Measurements from ENCODE around the gene FBXL7. TPM values are rescaled to one million over a fixed set of nuclear protein-coding genes. Genes with fewer than 3 reads are reported as not detected.
"Not testable (repeated sequence)": the region's sequence is repeated elsewhere in the genome, so short reads cannot be mapped to it uniquely, and the experiment has no call there.

Gene FBXL7
- total RNA-seq, 1 experiment from 2014 or later, result not detected

GRCh38 chr5:15864536-15865215 is 364.7 kb downstream of the FBXL7 start:
- no peak for TF ChIP-seq CTCF (conservative IDR thresholded peaks at IDR 0.05)
- no peak for TF ChIP-seq EZH2 (IDR thresholded peaks at IDR 0.05; ENCODE audit: low read depth)
- POLR2A ChIA-PET (ENCODE audit: unreplicated experiment), result no interaction called here
- H3K4me2 ChIP-seq, result no peak overlapping the region
- intact Hi-C loops (cut with micrococcal nuclease; ENCODE audit: unreplicated experiment), result no loop called here
- BruUV-seq (replicated peaks), result no TSS peak
- H3F3A ChIP-seq (ENCODE audit: insufficient read depth, low read depth), result no peaks in the 10 kb centered on the region
- H3K79me2 ChIP-seq (ENCODE audit: low read depth), result no peaks in the 10 kb centered on the region
- no peaks in the 10 kb centered on the region for H4K20me1 ChIP-seq (ENCODE audit: insufficient read depth)
- H3K9me3 ChIP-seq (ENCODE audit: insufficient read depth, low read depth), result no peaks in the 10 kb centered on the region
- no peaks in the 10 kb centered on the region for H3K9me2 ChIP-seq (ENCODE audit: insufficient read depth)
- no peak overlapping the region for H2AFZ ChIP-seq
- CTCF ChIA-PET, result no interaction called here
- no peak for DNase-seq
- H3K4me3 ChIP-seq, result no peak overlapping the region
- no peaks in the 10 kb centered on the region for H3K4me1 ChIP-seq (replicated peaks; ENCODE audit: insufficient read depth)
- no peaks in the 10 kb centered on the region for H3K36me3 ChIP-seq (ENCODE audit: low read depth)
- no peaks in the 10 kb centered on the region for H3K27me3 ChIP-seq (ENCODE audit: insufficient read depth, low read depth)
- no peak overlapping the region for H3K27ac ChIP-seq

DNA sequence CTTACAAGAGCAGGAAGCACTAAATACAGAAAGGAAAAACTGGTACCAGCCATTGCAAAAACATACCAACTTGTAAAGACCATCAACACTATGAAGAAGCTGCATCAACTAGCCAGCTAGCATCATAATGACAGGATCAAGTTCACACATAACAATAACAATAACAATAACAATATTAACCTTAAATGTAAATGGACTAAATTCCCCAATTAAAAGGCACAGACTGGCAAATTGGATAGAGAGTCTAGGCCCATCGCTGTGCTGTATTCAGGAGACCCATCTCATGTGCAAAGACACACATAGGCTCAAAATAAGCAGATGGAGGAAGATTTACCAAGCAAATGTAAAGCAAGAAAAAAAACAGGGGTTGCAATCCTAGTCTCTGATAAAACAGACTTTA is 372.3 kb downstream of the FBXL7 start:
- DNase-seq; H3K79me2 ChIP-seq (ENCODE audit: low read depth); H3K9me2 ChIP-seq (ENCODE audit: insufficient read depth); H3K4me2 ChIP-seq; H3K4me3 ChIP-seq; H3K27ac ChIP-seq; BruUV-seq (replicated peaks); H3K27me3 ChIP-seq (ENCODE audit: insufficient read depth, low read depth); POLR2A ChIA-PET (ENCODE audit: unreplicated experiment); H4K20me1 ChIP-seq (ENCODE audit: insufficient read depth); H3K4me1 ChIP-seq (replicated peaks; ENCODE audit: insufficient read depth); H3F3A ChIP-seq (ENCODE audit: insufficient read depth, low read depth); CTCF ChIA-PET; intact Hi-C loops (cut with micrococcal nuclease; ENCODE audit: unreplicated experiment); H3K9me3 ChIP-seq (ENCODE audit: insufficient read depth, low read depth); H2AFZ ChIP-seq; H3K36me3 ChIP-seq (ENCODE audit: low read depth): not testable (repeated sequence)

DNA sequence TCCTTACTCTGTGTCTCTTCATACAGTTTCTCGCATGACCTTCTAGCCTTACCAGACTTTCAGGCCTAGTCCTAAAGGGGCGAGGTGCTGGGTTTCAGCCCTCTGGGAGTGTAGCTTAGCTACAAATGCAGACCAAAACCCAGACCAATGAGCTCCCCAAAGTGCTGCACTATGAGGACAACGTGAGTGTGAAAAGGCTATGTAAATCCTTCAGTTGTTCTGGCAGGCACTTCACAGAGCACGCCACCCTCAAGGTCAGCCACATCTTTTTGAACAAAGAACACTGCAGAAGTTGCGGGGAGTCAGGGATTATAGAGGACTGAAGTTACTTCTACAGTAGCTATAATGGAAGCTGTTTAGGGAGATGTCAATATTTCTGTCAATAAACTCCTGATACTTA is 377.9 kb downstream of the FBXL7 start:
- H3K4me1 ChIP-seq (replicated peaks; ENCODE audit: insufficient read depth), result no peaks in the 10 kb centered on the region
- no peak overlapping the region for H3K27ac ChIP-seq
- ChIA-PET POLR2A (ENCODE audit: unreplicated experiment) (no interaction called here), CTCF (no interaction called here)
- no peaks in the 10 kb centered on the region for H3K9me3 ChIP-seq (ENCODE audit: insufficient read depth, low read depth)
- H4K20me1 ChIP-seq (ENCODE audit: insufficient read depth), result no peaks in the 10 kb centered on the region
- no TSS peak for BruUV-seq (replicated peaks)
- no peak overlapping the region for H3K4me3 ChIP-seq
- TF ChIP-seq EZH2 (IDR thresholded peaks at IDR 0.05; ENCODE audit: low read depth), result no peak
- TF ChIP-seq CTCF (conservative IDR thresholded peaks at IDR 0.05), result no peak
- H3K4me2 ChIP-seq, result no peak overlapping the region
- no peak for DNase-seq
- no peak overlapping the region for H2AFZ ChIP-seq
- no peaks in the 10 kb centered on the region for H3K9me2 ChIP-seq (ENCODE audit: insufficient read depth)
- H3F3A ChIP-seq (ENCODE audit: insufficient read depth, low read depth), result no peaks in the 10 kb centered on the region
- intact Hi-C loops (cut with micrococcal nuclease; ENCODE audit: unreplicated experiment), result no loop called here
- H3K36me3 ChIP-seq (ENCODE audit: low read depth), result no peaks in the 10 kb centered on the region
- no peaks in the 10 kb centered on the region for H3K79me2 ChIP-seq (ENCODE audit: low read depth)
- no peaks in the 10 kb centered on the region for H3K27me3 ChIP-seq (ENCODE audit: insufficient read depth, low read depth)

DNA sequence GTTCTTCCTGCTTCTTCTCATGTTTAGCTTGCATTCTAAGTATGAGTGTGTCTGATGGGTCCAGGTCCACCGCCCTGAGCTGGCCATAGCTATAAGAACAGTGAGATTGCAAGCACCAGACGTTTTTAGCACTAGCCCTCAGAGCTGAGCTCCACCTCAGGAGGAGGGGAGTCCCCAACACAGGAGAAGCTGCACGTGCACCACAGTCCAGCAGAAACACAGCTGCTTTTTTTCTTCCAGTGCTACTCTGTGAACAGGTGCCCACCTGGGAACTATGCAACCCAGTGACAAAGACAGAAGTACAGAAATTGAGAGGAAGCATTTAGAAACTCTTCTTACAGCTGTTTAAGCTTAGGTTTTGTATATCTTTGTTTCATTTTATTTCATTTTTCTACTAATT is 380.2 kb downstream of the FBXL7 start:
- BruUV-seq (replicated peaks), result no TSS peak
- H2AFZ ChIP-seq, result no peak overlapping the region
- no peaks in the 10 kb centered on the region for H3K4me1 ChIP-seq (replicated peaks; ENCODE audit: insufficient read depth)
- H3K36me3 ChIP-seq (ENCODE audit: low read depth), result no peaks in the 10 kb centered on the region
- no peaks in the 10 kb centered on the region for H3K79me2 ChIP-seq (ENCODE audit: low read depth)
- no peaks in the 10 kb centered on the region for H3F3A ChIP-seq (ENCODE audit: insufficient read depth, low read depth)
- H3K9me3 ChIP-seq (ENCODE audit: insufficient read depth, low read depth), result no peaks in the 10 kb centered on the region
- H3K27me3 ChIP-seq (ENCODE audit: insufficient read depth, low read depth), result no peaks in the 10 kb centered on the region
- TF ChIP-seq EZH2 (IDR thresholded peaks at IDR 0.05; ENCODE audit: low read depth) (no peak), CTCF (conservative IDR thresholded peaks at IDR 0.05) (no peak)
- no peak for DNase-seq
- H3K9me2 ChIP-seq (ENCODE audit: insufficient read depth), result no peaks in the 10 kb centered on the region
- POLR2A ChIA-PET (ENCODE audit: unreplicated experiment), result no interaction called here
- intact Hi-C loops (cut with micrococcal nuclease; ENCODE audit: unreplicated experiment), result no loop called here
- CTCF ChIA-PET, result no interaction called here
- H3K4me2 ChIP-seq, result no peak overlapping the region
- no peaks in the 10 kb centered on the region for H4K20me1 ChIP-seq (ENCODE audit: insufficient read depth)
- H3K27ac ChIP-seq, result no peak overlapping the region
- no peak overlapping the region for H3K4me3 ChIP-seq
